H9 (cell line): Measurements from ENCODE around the gene NCS1. TPM values are rescaled to one million over a fixed set of nuclear protein-coding genes. Genes with fewer than 3 reads are reported as not detected.
A peak's percentile ranks its signal among the peaks of the same experiment; 100 is the strongest.

Experiments used
- DNase-seq: peaks from one replicate; pipeline ENCODE4 v3.0.0-alpha.2; 2017
- H2AFZ ChIP-seq: one replicate; pipeline ENCODE4 v1.6.1; 2013; ENCODE audit warnings: mild to moderate bottlenecking, low read length, control low read depth, moderate library complexity
- H2AK5ac ChIP-seq: 2 replicates; pipeline ENCODE4 v1.6.1; 2013; ENCODE audit warnings: low read length, control low read depth, mixed read lengths; ENCODE audit not compliant: insufficient read length
- H2BK120ac ChIP-seq: one replicate; pipeline ENCODE4 v1.6.1; 2013; ENCODE audit warnings: low read depth, mild to moderate bottlenecking, low read length, control low read depth, inconsistent platforms; ENCODE audit not compliant: poor library complexity, severe bottlenecking
- H2BK12ac ChIP-seq: 2 replicates; pipeline ENCODE4 v1.6.1; 2013; ENCODE audit warnings: low read length, control low read depth, mixed read lengths, low read depth; ENCODE audit not compliant: insufficient read length
- H2BK15ac ChIP-seq: 2 replicates; pipeline ENCODE4 v1.6.1; 2013; ENCODE audit warnings: low read depth, low read length, control low read depth
- H2BK20ac ChIP-seq: one replicate; pipeline ENCODE4 v1.6.1; 2013; ENCODE audit warnings: low read depth, mild to moderate bottlenecking, low read length, control low read depth, inconsistent platforms; ENCODE audit not compliant: poor library complexity, severe bottlenecking
- H2BK5ac ChIP-seq: 2 replicates; pipeline ENCODE4 v1.6.1; 2013; ENCODE audit warnings: low read length, control low read depth, mixed read lengths; ENCODE audit not compliant: insufficient read length
- H3K14ac ChIP-seq: 2 replicates; pipeline ENCODE4 v1.6.1; 2013; ENCODE audit warnings: low read length, control low read depth; ENCODE audit not compliant: insufficient read depth
- H3K18ac ChIP-seq: 2 replicates; pipeline ENCODE4 v1.6.1; 2013; ENCODE audit warnings: low read depth, mild to moderate bottlenecking, mixed read lengths, low read length, control low read depth; ENCODE audit not compliant: insufficient read length
- H3K23ac ChIP-seq: 2 replicates; pipeline ENCODE4 v1.6.1; 2013; ENCODE audit warnings: low read length, control low read depth, mixed read lengths, low read depth; ENCODE audit not compliant: insufficient read length
- H3K23me2 ChIP-seq: 2 replicates; pipeline ENCODE4 v1.6.1; 2013; ENCODE audit warnings: low read depth, mild to moderate bottlenecking, mixed read lengths, low read length, control low read depth; ENCODE audit not compliant: insufficient read length, poor library complexity, severe bottlenecking
- H3K27ac ChIP-seq: 2 replicates; pipeline ENCODE4 v1.5.1; 2013; ENCODE audit warnings: low read length, control low read depth, mixed read lengths, low read depth; ENCODE audit not compliant: insufficient read length
- H3K27me3 ChIP-seq: 2 replicates; pipeline ENCODE4 v1.6.1; 2013; ENCODE audit warnings: low read length, control low read depth, inconsistent platforms; ENCODE audit not compliant: insufficient read depth
- H3K4ac ChIP-seq: 2 replicates; pipeline ENCODE4 v1.6.1; 2013; ENCODE audit warnings: low read depth, mild to moderate bottlenecking, control low read depth, inconsistent platforms, low read length, moderate library complexity
- H3K4me1 ChIP-seq: 2 replicates; pipeline ENCODE4 v1.6.1; 2013; ENCODE audit warnings: low read length, control low read depth, inconsistent platforms; ENCODE audit not compliant: insufficient read depth
- H3K4me2 ChIP-seq: 2 replicates; pipeline ENCODE4 v1.6.1; 2013; ENCODE audit warnings: low read length, control low read depth, mixed read lengths; ENCODE audit not compliant: insufficient read length, insufficient read depth
- H3K56ac ChIP-seq: 2 replicates; pipeline ENCODE4 v1.6.1; 2013; ENCODE audit warnings: low read depth, mild to moderate bottlenecking, mixed read lengths, low read length, control low read depth; ENCODE audit not compliant: insufficient read length
- H3K79me1 ChIP-seq: 2 replicates; pipeline ENCODE4 v1.6.1; 2013; ENCODE audit warnings: low read depth, mild to moderate bottlenecking, moderate library complexity, low read length, control low read depth, inconsistent platforms; ENCODE audit not compliant: insufficient read depth, poor library complexity, severe bottlenecking
- H3K79me2 ChIP-seq: 2 replicates; pipeline ENCODE4 v1.6.1; 2013; ENCODE audit warnings: low read length, control low read depth, inconsistent platforms; ENCODE audit not compliant: insufficient read depth
- H3K9ac ChIP-seq: 2 replicates; pipeline ENCODE4 v1.6.1; 2013; ENCODE audit warnings: low read length, control low read depth, mixed read lengths; ENCODE audit not compliant: insufficient read length; ENCODE audit errors: extremely low read depth
- H3K9me3 ChIP-seq: one replicate; pipeline ENCODE4 v1.6.1; 2013; ENCODE audit warnings: low read depth, low read length, inconsistent platforms; ENCODE audit not compliant: control insufficient read depth
- H3T11ph ChIP-seq: one replicate; pipeline ENCODE4 v1.6.1; 2013; ENCODE audit warnings: mild to moderate bottlenecking, low read length, control low read depth, inconsistent platforms
- H4K20me1 ChIP-seq: one replicate; pipeline ENCODE4 v1.6.1; 2013; ENCODE audit not compliant: control insufficient read depth, insufficient read length, insufficient read depth
- H4K5ac ChIP-seq: 2 replicates; pipeline ENCODE4 v1.6.1; 2013; ENCODE audit warnings: low read depth, mild to moderate bottlenecking, mixed read lengths, low read length, control low read depth; ENCODE audit not compliant: insufficient read length
- H4K8ac ChIP-seq: replicated peaks from 2 replicates; pipeline ENCODE4 v1.6.1; 2013; ENCODE audit warnings: low read length, control low read depth, mixed read lengths, low read depth; ENCODE audit not compliant: insufficient read length
- H4K91ac ChIP-seq: 2 replicates; pipeline ENCODE4 v1.6.1; 2013; ENCODE audit warnings: low read depth, mild to moderate bottlenecking, moderate library complexity, mixed read lengths, low read length, control low read depth; ENCODE audit not compliant: insufficient read length
- H3K27ac Mint-ChIP-seq, 3 experiments: 2 replicates in 2 of 3; 3 replicates in 1 of 3; pipeline ENCODE4 v1.8.0; 2020 to 2021; ENCODE audit warnings: mixed read lengths in 3 of 3, mild to moderate bottlenecking in 1 of 3, moderate library complexity in 1 of 3
- H3K27me3 Mint-ChIP-seq: 2 replicates; pipeline ENCODE4 v1.8.0; 2021; ENCODE audit warnings: low read depth, mild to moderate bottlenecking, moderate library complexity, mixed read lengths
- H3K36me3 Mint-ChIP-seq, 3 experiments: 2 replicates in 2 of 3; 3 replicates in 1 of 3; pipeline ENCODE4 v1.8.0; 2020 to 2021; ENCODE audit warnings: low read depth in 3 of 3, mixed read lengths in 3 of 3; ENCODE audit not compliant: insufficient read depth in 1 of 3
- H3K4me1 Mint-ChIP-seq, 2 experiments: 2 replicates each; pipeline ENCODE4 v1.8.0; 2020; ENCODE audit warnings: mixed read lengths in 2 of 2
- H3K4me3 Mint-ChIP-seq, 2 experiments: 2 replicates in 1 of 2; 3 replicates in 1 of 2; pipeline ENCODE4 v1.8.0; 2020 to 2021; ENCODE audit warnings: mild to moderate bottlenecking in 2 of 2, mixed read lengths in 2 of 2, moderate library complexity in 1 of 2
- H3K9me3 Mint-ChIP-seq, 2 experiments: 2 replicates in 1 of 2; 3 replicates in 1 of 2; pipeline ENCODE4 v1.8.0; 2020; ENCODE audit warnings: mild to moderate bottlenecking in 2 of 2, mixed read lengths in 2 of 2, moderate library complexity in 1 of 2
- WGBS: extraction: QIAGEN DNeasy Blood & Tissue Kit; methylation state at CpG from one replicate; pipeline ENCODE4 v1.1.7; 2013; ENCODE audit warnings: missing lambda C conversion rate, low lambda C conversion rate, mixed read lengths; ENCODE audit not compliant: insufficient read length; ENCODE audit errors: extremely low coverage; 5-methylcytosine and 5-hydroxymethylcytosine counted together
- total RNA-seq: library from RNA; stranded (reverse); gene quantifications from 2 replicates; pipeline ENCODE4 v1.2.1, GENCODE V29; 2021
- TF ChIP-seq, protein P1 (sequence below): fragments of 200-600 bp; sonication (generic); conservative IDR thresholded peaks from 3 replicates; pipeline ENCODE4 v1.8.0; 2021; ENCODE audit warnings: antibody characterized with exemption, mild to moderate bottlenecking

Gene NCS1
- total RNA-seq, 1 experiment from 2014 or later = 38.1 TPM

DNA sequence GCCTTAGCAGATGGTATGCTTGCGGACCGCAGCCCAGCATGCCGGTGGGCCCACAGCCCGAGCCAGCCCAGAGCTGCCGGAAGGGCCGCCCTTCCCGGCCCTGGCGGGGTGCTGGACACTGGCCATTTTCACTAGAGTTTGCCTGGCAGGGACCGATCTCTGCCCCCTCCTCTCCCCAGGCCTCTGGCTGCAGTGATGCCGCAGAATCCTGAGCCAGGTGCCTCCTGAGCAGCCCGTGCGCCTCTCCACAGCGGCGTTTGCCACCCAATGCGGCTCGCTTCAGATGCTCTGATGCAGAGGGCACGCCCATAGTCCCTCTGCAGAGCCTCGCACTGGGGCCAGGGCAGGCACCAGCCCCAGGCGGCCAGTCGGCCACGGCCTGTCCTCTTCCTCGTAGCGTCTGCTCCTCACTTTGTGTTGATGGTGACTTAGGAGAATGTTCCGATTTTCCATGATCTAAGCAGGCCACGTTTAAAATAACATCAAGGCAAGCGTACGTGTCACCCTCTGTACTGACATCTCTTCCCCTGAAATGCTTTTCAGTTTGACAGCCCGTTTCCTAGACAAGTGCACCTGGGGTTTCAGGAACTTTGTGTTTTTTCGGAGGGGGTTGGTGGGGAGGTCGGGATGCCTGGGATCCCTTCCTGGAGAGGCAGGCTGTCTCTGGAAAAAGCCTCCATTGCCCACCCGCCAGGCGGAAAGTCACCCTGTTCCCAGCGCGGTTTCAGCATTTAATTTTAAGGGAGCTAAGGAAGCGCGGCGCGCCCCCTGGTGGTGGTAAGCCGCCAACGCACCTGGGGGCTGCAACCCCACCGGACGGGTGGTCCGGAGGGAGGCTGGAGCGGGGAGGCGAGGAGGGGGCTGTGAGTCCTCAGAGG, 63.6 kb downstream of the NCS1 start:
- Histone ChIP-seq H3K14ac (no peak overlapping the region; the same call in 1 of the 2 replicates), H3K4me1 (no peaks in the 10 kb centered on the region), H2BK15ac (no peak overlapping the region), H2BK120ac (no peak overlapping the region), H3T11ph (no peak overlapping the region), H3K23ac (no peak overlapping the region), H3K4me2 (no peak overlapping the region), H2AFZ (no peak overlapping the region), H3K9me3 (no peaks in the 10 kb centered on the region), H4K8ac (no peak overlapping the region), H4K5ac (no peak overlapping the region), H3K79me2 (no peaks in the 10 kb centered on the region), H3K23me2 (no peaks in the 10 kb centered on the region), H2BK12ac (no peak overlapping the region), H3K27ac (no peak overlapping the region), H2BK20ac (no peak overlapping the region), H4K20me1 (no peaks in the 10 kb centered on the region), H3K9ac (no peak overlapping the region), H2AK5ac (no peak overlapping the region), H3K27me3 (no peaks in the 10 kb centered on the region), H3K4ac (no peak overlapping the region), H2BK5ac (no peak overlapping the region), H3K79me1 (no peaks in the 10 kb centered on the region), H3K18ac (no peak overlapping the region), H3K56ac (no peak overlapping the region), H4K91ac (no peak overlapping the region)
- Mint-ChIP-seq H3K36me3 (peaks cover 6 to 16% (median 14%) of the 10 kb centered on the region in 3 experiments; a peak in 5 of 7 replicates), H3K4me3 (0 out of 5 replicates have a peak overlapping the region, but pooled peaks of 1 of the 2 experiments have one; percentile 20), H3K27me3 (no peaks in the 10 kb centered on the region), H3K27ac (peak overlapping the region; percentile 37 to 88 (median 76); a peak in 4 of 7 replicates), H3K9me3 (no peaks in the 10 kb centered on the region; a peak in 1 of 5 replicates), H3K4me1 (peaks cover 12 to 42% of the 10 kb centered on the region in 2 experiments)
- peak; percentile 77 for DNase-seq
- TF ChIP-seq, protein P1, sequence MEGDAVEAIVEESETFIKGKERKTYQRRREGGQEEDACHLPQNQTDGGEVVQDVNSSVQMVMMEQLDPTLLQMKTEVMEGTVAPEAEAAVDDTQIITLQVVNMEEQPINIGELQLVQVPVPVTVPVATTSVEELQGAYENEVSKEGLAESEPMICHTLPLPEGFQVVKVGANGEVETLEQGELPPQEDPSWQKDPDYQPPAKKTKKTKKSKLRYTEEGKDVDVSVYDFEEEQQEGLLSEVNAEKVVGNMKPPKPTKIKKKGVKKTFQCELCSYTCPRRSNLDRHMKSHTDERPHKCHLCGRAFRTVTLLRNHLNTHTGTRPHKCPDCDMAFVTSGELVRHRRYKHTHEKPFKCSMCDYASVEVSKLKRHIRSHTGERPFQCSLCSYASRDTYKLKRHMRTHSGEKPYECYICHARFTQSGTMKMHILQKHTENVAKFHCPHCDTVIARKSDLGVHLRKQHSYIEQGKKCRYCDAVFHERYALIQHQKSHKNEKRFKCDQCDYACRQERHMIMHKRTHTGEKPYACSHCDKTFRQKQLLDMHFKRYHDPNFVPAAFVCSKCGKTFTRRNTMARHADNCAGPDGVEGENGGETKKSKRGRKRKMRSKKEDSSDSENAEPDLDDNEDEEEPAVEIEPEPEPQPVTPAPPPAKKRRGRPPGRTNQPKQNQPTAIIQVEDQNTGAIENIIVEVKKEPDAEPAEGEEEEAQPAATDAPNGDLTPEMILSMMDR = peak; percentile 99
- no CpG with 5 or more reads among the region's 45 CpGs for WGBS
